IMR-90 (cell line): ENCODE results near the gene ARHGEF16. TPM values are rescaled to one million over a fixed set of nuclear protein-coding genes. Genes with fewer than 3 reads are reported as not detected.

Experiments used
- ATAC-seq: fragments of 200-7000 bp; cut with Tn5 transposase; 2 replicates; pipeline ENCODE4 v1.9.1; 2020; ENCODE audit warnings: low read depth, mild to moderate bottlenecking, moderate library complexity
- BruUV-seq: library from RNA; stranded (reverse); fragments of 400-500 nt; replicated peaks from 2 replicates; lab custom pipeline; 2021; lab: Mats Ljungman, UMichigan
- CTCF ChIA-PET: fragments of 300-600 bp; formaldehyde crosslinking; extraction: SDS; loops from one replicate; lab custom pipeline; 2021; ENCODE audit warnings: antibody characterized with exemption; lab: Yijun Ruan, JAX
- POLR2A ChIA-PET: fragments of 300-600 bp; sonication (Branson Sonifier 250); formaldehyde crosslinking; loops from one replicate; lab custom pipeline; 2022; ENCODE audit warnings: antibody characterized with exemption; ENCODE audit not compliant: unreplicated experiment; lab: Charles Lee
- DNase-seq: peaks from one replicate; pipeline ENCODE4 v3.0.0; 2013
- H2AFZ ChIP-seq: replicated peaks from 2 replicates; pipeline ENCODE3; 2013; ENCODE audit warnings: low read length, mild to moderate bottlenecking; ENCODE audit not compliant: poor library complexity
- H2AK5ac ChIP-seq: 2 replicates; pipeline ENCODE4 v1.6.1; 2013; ENCODE audit warnings: low read depth, low read length, inconsistent platforms
- H2AK9ac ChIP-seq: replicated peaks from 2 replicates; pipeline ENCODE3; 2013; ENCODE audit warnings: mild to moderate bottlenecking, low read depth, low read length, moderate library complexity; ENCODE audit not compliant: poor library complexity
- H2BK120ac ChIP-seq: 2 replicates; pipeline ENCODE4 v1.6.1; 2013; ENCODE audit warnings: low read depth, low read length, inconsistent platforms
- H2BK15ac ChIP-seq: 3 replicates; pipeline ENCODE4 v1.6.1; 2013; ENCODE audit warnings: low read depth, low read length, inconsistent platforms
- H2BK20ac ChIP-seq: 2 replicates; pipeline ENCODE4 v1.6.1; 2013; ENCODE audit warnings: low read depth, mild to moderate bottlenecking, inconsistent platforms, low read length, moderate library complexity
- H2BK5ac ChIP-seq: 2 replicates; pipeline ENCODE4 v1.6.1; 2013; ENCODE audit warnings: mild to moderate bottlenecking, low read depth, low read length, inconsistent platforms; ENCODE audit not compliant: poor library complexity, severe bottlenecking
- H3K14ac ChIP-seq: replicated peaks from 2 replicates; pipeline ENCODE4 v1.6.1; 2013; ENCODE audit warnings: low read depth, low read length, inconsistent platforms
- H3K18ac ChIP-seq: 2 replicates; pipeline ENCODE4 v1.6.1; 2013; ENCODE audit warnings: low read depth, low read length, control low read depth
- H3K23ac ChIP-seq: 2 replicates; pipeline ENCODE4 v1.6.1; 2013; ENCODE audit warnings: low read depth, low read length, inconsistent platforms
- H3K27ac ChIP-seq: 2 replicates; pipeline ENCODE4 v1.5.1; 2013; ENCODE audit warnings: mild to moderate bottlenecking, control low read depth, low read length; ENCODE audit not compliant: insufficient read depth
- H3K27me3 ChIP-seq: 2 replicates; pipeline ENCODE4 v1.6.1; 2013; ENCODE audit warnings: low read length; ENCODE audit not compliant: control insufficient read depth, insufficient read depth
- H3K36me3 ChIP-seq: 2 replicates; pipeline ENCODE4 v1.6.1; 2013; ENCODE audit warnings: low read length, mixed read lengths; ENCODE audit not compliant: control insufficient read depth, insufficient read depth
- H3K4ac ChIP-seq: 2 replicates; pipeline ENCODE4 v1.6.1; 2013; ENCODE audit warnings: low read depth, low read length, inconsistent platforms
- H3K4me1 ChIP-seq: 2 replicates; pipeline ENCODE4 v1.6.1; 2013; ENCODE audit warnings: low read length, mixed read lengths; ENCODE audit not compliant: control insufficient read depth, insufficient read depth
- H3K4me2 ChIP-seq: 2 replicates; pipeline ENCODE4 v1.6.1; 2013; ENCODE audit warnings: low read depth, mild to moderate bottlenecking, control low read depth, low read length, moderate library complexity
- H3K4me3 ChIP-seq: 2 replicates; pipeline ENCODE4 v1.5.1; 2013; ENCODE audit warnings: low read depth, mild to moderate bottlenecking, control low read depth, low read length, moderate library complexity; ENCODE audit not compliant: insufficient read depth
- H3K56ac ChIP-seq: 2 replicates; pipeline ENCODE4 v1.6.1; 2013; ENCODE audit warnings: low read length, inconsistent platforms; ENCODE audit not compliant: insufficient read depth; ENCODE audit errors: extremely low read depth
- H3K79me1 ChIP-seq, 2 experiments: 2 replicates each; pipeline ENCODE4 v1.6.1; 2013; ENCODE audit warnings: low read length in 2 of 2, inconsistent platforms in 1 of 2, low read depth in 1 of 2
- H3K9ac ChIP-seq: 2 replicates; pipeline ENCODE4 v1.6.1; 2013; ENCODE audit warnings: low read depth, low read length, control low read depth
- H3K9me1 ChIP-seq: 2 replicates; pipeline ENCODE4 v1.6.1; 2013; ENCODE audit warnings: low read length, inconsistent platforms; ENCODE audit not compliant: insufficient read depth
- H3K9me3 ChIP-seq: 2 replicates; pipeline ENCODE4 v1.6.1; 2013; ENCODE audit warnings: low read length; ENCODE audit not compliant: control insufficient read depth, insufficient read depth
- H4K20me1 ChIP-seq: 2 replicates; pipeline ENCODE4 v1.6.1; 2013; ENCODE audit warnings: low read length, inconsistent platforms; ENCODE audit not compliant: insufficient read depth
- H4K5ac ChIP-seq: 2 replicates; pipeline ENCODE4 v1.6.1; 2013; ENCODE audit warnings: mild to moderate bottlenecking, low read depth, low read length, control low read depth
- H4K8ac ChIP-seq, 2 experiments: 2 replicates each; pipeline ENCODE4 v1.6.1; 2013; ENCODE audit warnings: low read depth in 2 of 2, low read length in 2 of 2, control low read depth in 1 of 2, inconsistent platforms in 1 of 2
- H4K91ac ChIP-seq: 2 replicates; pipeline ENCODE4 v1.6.1; 2013; ENCODE audit warnings: low read depth, low read length, inconsistent platforms; ENCODE audit not compliant: insufficient read depth
- CTCF ChIP-seq: conservative IDR thresholded peaks from 2 replicates; pipeline ENCODE4 v1.5.1; 2012; ENCODE audit warnings: mild to moderate bottlenecking, low read depth, low read length, improper control_type of control experiment
- MAZ ChIP-seq: IDR thresholded peaks from 2 replicates; pipeline ENCODE4 v1.6.1; 2012; ENCODE audit warnings: low read depth, mild to moderate bottlenecking, low read length, improper control_type of control experiment, moderate library complexity, borderline replicate concordance
- whole genome bisulfite sequencing, 2 experiments: methylation state at CpG; one replicate each; pipeline versions ENCODE4 v1.1.5 to v1.1.7; 2013; ENCODE audit warnings: missing lambda C conversion rate in 2 of 2; ENCODE audit not compliant: insufficient read length in 1 of 2; ENCODE audit errors: extremely low coverage in 2 of 2; 5-methylcytosine and 5-hydroxymethylcytosine counted together
- dilution Hi-C: fragments of 300-500 bp; cut with HindIII; formaldehyde crosslinking; loops from one replicate; pipeline ENCODE4 v1.14.3; 2018; ENCODE audit warnings: low sequenced_read_pairs; ENCODE audit not compliant: unreplicated experiment
- in situ Hi-C: fragments of 300-500 bp; cut with MboI; formaldehyde crosslinking; loops from 3 replicates; pipeline ENCODE4 v1.14.3; 2019; ENCODE audit warnings: low sequenced_read_pairs, inconsistent platforms, mixed read lengths
- intact Hi-C: fragments of 100-400 bp; cut with micrococcal nuclease; formaldehyde crosslinking; loops from 2 replicates; pipeline ENCODE4 v1.10.0; 2022
- polyA plus RNA-seq, 3 experiments: library from polyadenylated mRNA; depleted of rRNA; stranded (reverse); fragments of >200 nt; gene quantifications; 2 replicates each; pipeline ENCODE4 v1.2.3, GENCODE V29; 2012; ENCODE audit warnings: low replicate concordance in 1 of 3
- total RNA-seq: library from RNA; depleted of rRNA; stranded (reverse); fragments of >200 nt; gene quantifications from 2 replicates; pipeline ENCODE4 v1.2.3, GENCODE V29; 2012

ARHGEF16 gene
- total and polyA plus RNA-seq, 2 of the 4 experiments (the other 2 are of a cell fraction): 0.18 to 0.39 TPM

GRCh38 chr1:3431266-3431665 lies 23.2 kb upstream of the ARHGEF16 start:
- no peak overlapping the region for H4K5ac ChIP-seq
- no peaks in the 10 kb centered on the region for H3K9me1 ChIP-seq
- H3K9me3 ChIP-seq: no peaks in the 10 kb centered on the region
- TF ChIP-seq MAZ (no peak), CTCF (0 out of 2 replicates have a peak, but pooled peaks have one; percentile 21)
- H3K9ac ChIP-seq: no peak overlapping the region
- peak; percentile 35; the same call in 1 of the 2 replicates for ATAC-seq
- dilution Hi-C loops: no loop called here
- H3K27ac ChIP-seq: no peak overlapping the region
- no peaks in the 10 kb centered on the region for H3K4me1 ChIP-seq
- H3K4ac ChIP-seq: no peak overlapping the region
- no peak overlapping the region for H4K91ac ChIP-seq
- peaks cover 2% of the 10 kb centered on the region; the same call in 1 of the 2 replicates for H3K27me3 ChIP-seq
- H3K23ac ChIP-seq: no peak overlapping the region
- no peaks in the 10 kb centered on the region for H3K79me1 ChIP-seq
- no TSS peak for BruUV-seq
- CTCF ChIA-PET: no interaction called here
- POLR2A ChIA-PET: no interaction called here
- no peak overlapping the region for H3K14ac ChIP-seq
- no peak overlapping the region for H3K4me3 ChIP-seq
- 40% methylated on average over 6 of the region's 12 CpGs; no CpG with 5 or more reads in 1 of the 2 experiments for WGBS, 2 experiments
- H3K4me2 ChIP-seq: no peak overlapping the region
- no peak overlapping the region for H4K8ac ChIP-seq
- no peak overlapping the region for H2AFZ ChIP-seq
- no peak overlapping the region for H2AK9ac ChIP-seq
- in situ Hi-C loops: no loop called here
- no peak overlapping the region for H2AK5ac ChIP-seq
- no peak overlapping the region for H3K18ac ChIP-seq
- no peak overlapping the region for H2BK5ac ChIP-seq
- no peak for DNase-seq
- H3K36me3 ChIP-seq: no peaks in the 10 kb centered on the region
- H2BK15ac ChIP-seq: no peak overlapping the region
- no peak overlapping the region for H2BK120ac ChIP-seq
- H2BK20ac ChIP-seq: no peak overlapping the region
- no peak overlapping the region for H3K56ac ChIP-seq
- no peaks in the 10 kb centered on the region for H4K20me1 ChIP-seq
- intact Hi-C loops: no loop called here
